GM12801 (cell line): ENCODE results near the gene RHOV.

Experiments used
- CTCF ChIP-seq: IDR thresholded peaks from one replicate; pipeline ENCODE4 v1.5.1; 2011; ENCODE audit warnings: control low read depth; ENCODE audit not compliant: insufficient read length; ENCODE audit errors: extremely low read depth

RHOV gene

GRCh38 chr15:40869686-40870085 lies 4.3 kb downstream of the RHOV start:
- no peak for TF ChIP-seq CTCF

- no peak for TF ChIP-seq CTCF
These were observed 6.8 kb downstream of the RHOV start for GRCh38 chr15:40867199-40867598.

DNA sequence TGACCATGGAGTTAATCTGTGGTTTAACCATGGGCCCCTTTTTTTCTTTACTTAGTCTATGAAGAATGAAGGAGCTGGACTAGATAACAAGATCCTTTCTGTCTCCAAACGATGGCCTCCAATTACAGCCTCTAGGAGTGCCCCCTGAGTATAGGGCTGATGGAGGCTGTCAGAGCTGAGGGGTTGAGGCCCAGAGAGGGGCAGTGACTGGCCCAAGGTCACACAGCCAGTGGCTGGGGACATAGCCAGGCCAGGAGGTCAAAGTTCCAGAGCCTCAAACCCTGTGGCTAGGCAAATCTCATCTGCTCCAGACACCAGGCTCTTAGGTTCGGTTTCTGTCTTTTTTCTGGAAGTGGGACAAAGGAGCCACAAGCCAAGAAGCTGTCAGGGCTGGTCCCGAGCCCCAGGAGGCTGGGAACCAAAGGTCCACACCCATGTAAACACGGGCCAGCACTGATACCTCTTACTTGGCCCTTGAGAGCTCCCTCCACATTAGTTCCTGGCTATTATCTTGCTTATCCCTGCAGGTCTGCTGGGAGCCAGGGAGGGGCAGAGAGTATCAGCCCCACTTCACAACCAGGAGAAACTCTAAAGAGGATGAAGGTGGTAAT lies 10.3 kb downstream of the RHOV start:
- no peak for TF ChIP-seq CTCF

DNA sequence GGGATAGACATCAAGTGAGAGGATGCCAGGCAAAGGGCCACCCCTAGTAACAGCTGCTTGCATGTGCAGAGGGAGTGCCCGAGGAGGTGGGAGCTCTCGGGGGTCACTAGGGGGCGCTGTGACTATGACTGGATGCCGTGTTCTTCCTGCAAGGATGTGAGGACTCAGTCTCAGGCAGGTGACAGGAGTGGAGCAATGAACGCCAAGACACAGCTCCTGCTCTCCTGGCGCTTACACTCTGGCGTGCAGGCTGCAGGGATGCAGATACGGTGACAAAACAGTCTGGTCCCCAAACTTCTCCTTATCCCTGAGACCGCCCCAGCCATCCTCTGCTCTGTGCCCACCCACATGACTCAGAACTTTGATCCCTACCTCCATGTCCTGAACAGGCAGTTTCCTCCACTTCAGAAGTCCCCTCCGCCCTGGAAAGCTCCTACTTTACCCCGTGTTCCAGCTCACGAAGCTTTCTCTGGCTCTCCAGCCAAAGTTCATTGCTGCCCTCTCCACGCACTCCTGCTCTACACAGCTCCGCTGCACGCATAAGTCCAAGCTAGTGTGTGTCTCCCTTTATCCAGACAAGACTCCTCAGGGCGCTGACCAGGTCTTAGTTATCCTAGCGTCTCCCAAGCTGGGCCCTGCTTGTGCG lies 14.7 kb downstream of the RHOV start:
- TF ChIP-seq CTCF: peak; percentile 74

GRCh38 chr15:40858706-40859105 lies 15.3 kb downstream of the RHOV start:
- TF ChIP-seq CTCF: no peak

DNA sequence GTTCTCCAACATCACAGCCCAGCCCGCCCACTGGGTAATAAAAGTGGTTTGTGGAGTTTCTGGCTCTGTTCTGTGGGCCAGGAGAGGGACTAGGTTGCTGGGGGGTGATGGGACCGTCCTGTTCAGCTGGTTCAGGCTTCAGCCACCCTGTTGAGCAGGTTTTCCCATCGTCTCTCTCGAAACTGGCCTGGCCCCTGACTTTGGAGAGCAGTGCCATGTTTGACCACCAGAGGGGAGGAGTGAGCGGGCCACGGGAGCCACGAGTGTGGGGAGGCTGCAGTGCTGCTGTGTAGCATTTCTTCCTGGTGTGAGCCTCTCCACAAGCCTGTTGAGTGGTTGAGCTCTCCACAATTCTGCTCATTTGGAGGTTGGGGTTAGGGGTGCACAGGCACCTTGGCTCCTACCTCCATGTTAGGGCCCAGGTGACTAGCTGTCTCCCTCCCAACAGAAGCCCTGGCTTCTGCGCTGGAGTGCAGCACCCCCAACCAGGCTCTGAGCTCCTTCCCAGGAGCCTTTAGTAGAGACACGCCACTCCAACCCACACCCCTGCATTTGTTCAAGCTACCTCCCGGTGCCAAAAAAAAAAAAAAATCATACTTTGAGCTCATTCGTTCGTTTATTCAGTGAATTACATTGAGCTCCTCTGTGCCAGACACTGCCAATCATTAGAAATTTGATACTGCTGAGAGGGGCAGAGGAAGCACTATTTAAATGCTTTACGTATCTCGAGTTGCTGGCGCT lies 16.3 kb downstream of the RHOV start:
- peak; percentile 68 for TF ChIP-seq CTCF

DNA sequence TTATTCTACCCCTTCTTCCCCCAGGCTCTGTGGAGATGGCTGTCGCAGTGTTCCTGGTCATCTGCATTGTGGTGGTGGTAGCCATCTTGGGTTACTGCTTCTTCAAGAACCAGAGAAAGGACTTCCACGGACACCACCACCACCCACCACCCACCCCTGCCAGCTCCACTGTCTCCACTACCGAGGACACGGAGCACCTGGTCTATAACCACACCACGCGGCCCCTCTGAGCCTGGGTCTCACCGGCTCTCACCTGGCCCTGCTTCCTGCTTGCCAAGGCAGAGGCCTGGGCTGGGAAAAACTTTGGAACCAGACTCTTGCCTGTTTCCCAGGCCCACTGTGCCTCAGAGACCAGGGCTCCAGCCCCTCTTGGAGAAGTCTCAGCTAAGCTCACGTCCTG lies 17.3 kb downstream of the RHOV start:
- no peak for TF ChIP-seq CTCF
